Measurements from ENCODE around the gene BRD1. TPM values are rescaled to one million over a fixed set of nuclear protein-coding genes. Genes with fewer than 3 reads are reported as not detected.

BRD1 gene
- polyA plus RNA-seq, 3 donors: 0.61 to 13.8 (median 0.86) TPM

DNA sequence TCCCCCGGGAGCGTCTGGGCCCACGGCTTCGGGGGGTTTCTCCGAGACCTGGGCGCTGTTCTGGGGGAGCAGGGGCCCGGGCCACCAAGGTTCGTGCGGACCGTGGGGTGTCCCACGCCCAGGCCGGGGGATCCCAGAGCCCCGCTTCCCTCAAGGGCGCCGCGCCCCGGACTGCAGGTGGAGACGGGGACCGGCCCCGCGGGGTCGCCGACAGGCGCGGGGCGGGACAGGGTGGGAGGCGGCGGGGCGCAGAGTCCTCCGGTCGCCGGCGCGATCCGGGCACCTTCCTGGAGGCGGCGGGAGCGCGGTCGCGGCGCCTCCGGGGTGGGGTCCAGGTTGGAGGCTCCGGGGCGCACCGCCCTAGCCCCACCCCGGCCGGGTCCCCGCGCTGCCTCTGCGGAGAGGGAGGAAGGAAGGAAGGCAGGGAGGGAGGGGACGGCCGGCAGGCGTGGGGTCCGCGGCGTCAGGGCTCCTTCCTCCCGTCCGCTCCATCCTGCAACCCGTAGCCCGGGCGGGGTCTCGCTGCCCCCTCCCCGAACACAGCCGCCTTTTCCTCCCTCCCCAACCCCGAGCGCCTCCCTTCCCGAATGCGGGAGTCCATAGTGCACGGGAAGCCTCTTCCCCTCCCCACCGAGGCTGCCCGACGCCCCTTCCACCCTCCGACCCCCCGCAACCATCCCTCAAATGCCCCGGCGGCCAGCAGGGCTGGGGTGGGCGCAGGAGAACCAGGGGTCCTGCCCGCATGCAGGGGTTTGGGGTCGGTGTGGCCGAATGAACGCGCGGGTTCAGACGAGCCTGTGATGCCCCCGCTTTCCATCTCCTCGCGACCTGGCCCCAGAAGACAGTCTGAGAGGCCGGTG is 21.7 kb upstream of the BRD1 start:
- TF ChIP-seq, protein P1, sequence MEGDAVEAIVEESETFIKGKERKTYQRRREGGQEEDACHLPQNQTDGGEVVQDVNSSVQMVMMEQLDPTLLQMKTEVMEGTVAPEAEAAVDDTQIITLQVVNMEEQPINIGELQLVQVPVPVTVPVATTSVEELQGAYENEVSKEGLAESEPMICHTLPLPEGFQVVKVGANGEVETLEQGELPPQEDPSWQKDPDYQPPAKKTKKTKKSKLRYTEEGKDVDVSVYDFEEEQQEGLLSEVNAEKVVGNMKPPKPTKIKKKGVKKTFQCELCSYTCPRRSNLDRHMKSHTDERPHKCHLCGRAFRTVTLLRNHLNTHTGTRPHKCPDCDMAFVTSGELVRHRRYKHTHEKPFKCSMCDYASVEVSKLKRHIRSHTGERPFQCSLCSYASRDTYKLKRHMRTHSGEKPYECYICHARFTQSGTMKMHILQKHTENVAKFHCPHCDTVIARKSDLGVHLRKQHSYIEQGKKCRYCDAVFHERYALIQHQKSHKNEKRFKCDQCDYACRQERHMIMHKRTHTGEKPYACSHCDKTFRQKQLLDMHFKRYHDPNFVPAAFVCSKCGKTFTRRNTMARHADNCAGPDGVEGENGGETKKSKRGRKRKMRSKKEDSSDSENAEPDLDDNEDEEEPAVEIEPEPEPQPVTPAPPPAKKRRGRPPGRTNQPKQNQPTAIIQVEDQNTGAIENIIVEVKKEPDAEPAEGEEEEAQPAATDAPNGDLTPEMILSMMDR (IDR thresholded peaks at IDR 0.05): no peak
- H3K4me3 ChIP-seq (replicated peaks in 1 of 3; ENCODE audit: low read depth in 2 of 3, low read length in 3 of 3): peak overlapping the region; percentile 69 to 82 (median 78)
- intact Hi-C loops (cut with micrococcal nuclease): loop anchor here (2.0 kb wide), 2 partner anchors 19 to 69 kb away; partner anchors contain the start of genes ALG12 (in 1 of the 2) and CRELD2 (in 1 of the 2)
- H3K27me3 ChIP-seq (ENCODE audit: control insufficient read depth in 2 of 2, insufficient read depth in 2 of 2, low read length in 2 of 2): no peaks in the 10 kb centered on the region
- Mint-ChIP-seq H3K27ac (no peak overlapping the region), H3K27me3 (ENCODE audit: low read depth in 3 of 3) (peaks cover 3 to 13% (median 6%) of the 10 kb centered on the region in 3 donors), H3K4me1 (peaks cover 22% of the 10 kb centered on the region), H3K9me3 (no peaks in the 10 kb centered on the region), H3K36me3 (peaks cover 3 to 10% of the 10 kb centered on the region in 2 donors), H3K4me3 (peak overlapping the region; percentile 85 to 90)
- under 1% methylated on average over 69 of the region's 89 CpGs for WGBS (ENCODE audit: insufficient coverage)
- peak overlapping the region in 1 of 2 donors; percentile 83 for H3K27ac ChIP-seq (ENCODE audit: low read depth in 1 of 2, low read length in 2 of 2)
- peaks cover 3% of the 10 kb centered on the region for H3K79me2 ChIP-seq (ENCODE audit: insufficient read depth, low read length)
- DNase-seq: no peak
- H2AFZ ChIP-seq (ENCODE audit: insufficient read depth, low read depth, low read length, poor library complexity, severe bottlenecking): peak overlapping the region; percentile 86
- H3K9ac ChIP-seq (ENCODE audit: insufficient read depth, low read length, poor library complexity, severe bottlenecking): peak overlapping the region; percentile 78
- H3K4me2 ChIP-seq (replicated peaks; ENCODE audit: extremely low read depth, low read length, poor library complexity, severe bottlenecking): peak overlapping the region; percentile 91
- H3K9me3 ChIP-seq (replicated peaks in 1 of 2; ENCODE audit: control insufficient read depth in 1 of 2, insufficient read depth in 1 of 2, low read length in 2 of 2): no peaks in the 10 kb centered on the region
- H3K4me1 ChIP-seq (ENCODE audit: control insufficient read depth in 1 of 2, insufficient read depth in 2 of 2, low read length in 2 of 2): peaks cover 22 to 40% of the 10 kb centered on the region in 2 donors
- H4K20me1 ChIP-seq (ENCODE audit: insufficient read depth, low read length): peaks cover under 1% of the 10 kb centered on the region
- no peaks in the 10 kb centered on the region for H3K36me3 ChIP-seq (replicated peaks in 1 of 2; ENCODE audit: control insufficient read depth in 1 of 2, insufficient read depth in 2 of 2, low read length in 2 of 2)

DNA sequence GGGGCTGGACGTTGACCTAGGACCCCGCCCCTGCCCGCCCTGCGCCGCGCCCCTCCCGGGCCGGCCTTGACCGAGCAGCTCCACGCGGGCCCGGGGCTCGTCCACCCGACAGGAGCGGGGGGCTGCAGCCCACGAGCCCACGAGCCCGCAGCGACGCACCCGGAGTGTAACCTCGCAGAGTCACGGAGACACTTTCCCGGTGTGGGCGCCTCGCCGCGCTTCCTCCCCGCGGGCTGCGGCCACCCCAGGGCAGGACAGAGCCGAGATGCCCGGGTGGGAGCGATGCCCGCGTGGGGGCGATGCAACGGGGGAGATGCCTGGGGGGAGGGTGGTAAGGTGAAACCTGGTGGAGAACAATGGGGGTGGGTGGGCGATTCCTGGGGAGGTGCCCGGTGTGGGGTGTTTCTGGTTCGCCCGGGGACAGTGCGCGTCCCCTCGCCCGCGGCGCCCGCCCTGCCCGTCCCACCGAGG is 21.1 kb upstream of the BRD1 start:
- intact Hi-C loops (cut with micrococcal nuclease): loop anchor here (2.0 kb wide), 2 partner anchors 18 to 70 kb away; partner anchors contain the start of genes ALG12 (in 1 of the 2) and CRELD2 (in 1 of the 2)
- H3K27me3 ChIP-seq (ENCODE audit: control insufficient read depth in 2 of 2, insufficient read depth in 2 of 2, low read length in 2 of 2): no peaks in the 10 kb centered on the region
- no peaks in the 10 kb centered on the region for H3K9me3 Mint-ChIP-seq
- H3K36me3 Mint-ChIP-seq: peaks cover 3 to 10% of the 10 kb centered on the region in 2 donors
- no peaks in the 10 kb centered on the region for H4K20me1 ChIP-seq (ENCODE audit: insufficient read depth, low read length)
- TF ChIP-seq, protein P1 (IDR thresholded peaks at IDR 0.05): no peak
- no peak overlapping the region for H3K27ac Mint-ChIP-seq
- H3K4me1 Mint-ChIP-seq: peaks cover 22% of the 10 kb centered on the region
- peak overlapping the region; percentile 86 for H2AFZ ChIP-seq (ENCODE audit: insufficient read depth, low read depth, low read length, poor library complexity, severe bottlenecking)
- WGBS (ENCODE audit: insufficient coverage): 0% methylated on average over 44 of the region's 51 CpGs
- peak overlapping the region; percentile 78 for H3K9ac ChIP-seq (ENCODE audit: insufficient read depth, low read length, poor library complexity, severe bottlenecking)
- H3K9me3 ChIP-seq (replicated peaks in 1 of 2; ENCODE audit: control insufficient read depth in 1 of 2, insufficient read depth in 1 of 2, low read length in 2 of 2): no peaks in the 10 kb centered on the region
- no peaks in the 10 kb centered on the region for H3K36me3 ChIP-seq (replicated peaks in 1 of 2; ENCODE audit: control insufficient read depth in 1 of 2, insufficient read depth in 2 of 2, low read length in 2 of 2)
- DNase-seq: no peak
- peak overlapping the region; percentile 69 to 90 for H3K4me3 Mint-ChIP-seq
- no peaks in the 10 kb centered on the region for H3K79me2 ChIP-seq (ENCODE audit: insufficient read depth, low read length)
- peak overlapping the region; percentile 91 for H3K4me2 ChIP-seq (replicated peaks; ENCODE audit: extremely low read depth, low read length, poor library complexity, severe bottlenecking)
- peaks cover 3 to 13% (median 6%) of the 10 kb centered on the region in 3 donors for H3K27me3 Mint-ChIP-seq (ENCODE audit: low read depth in 3 of 3)
- H3K27ac ChIP-seq (ENCODE audit: low read depth in 1 of 2, low read length in 2 of 2): peak overlapping the region in 1 of 2 donors; percentile 83
- H3K4me3 ChIP-seq (replicated peaks in 1 of 3; ENCODE audit: low read depth in 2 of 3, low read length in 3 of 3): peak overlapping the region; percentile 69 to 82 (median 78)
- H3K4me1 ChIP-seq (ENCODE audit: control insufficient read depth in 1 of 2, insufficient read depth in 2 of 2, low read length in 2 of 2): peaks cover 22 to 36% of the 10 kb centered on the region in 2 donors

Data from CD14-positive monocyte (primary cell).